Ishikawa (cell line): ENCODE results near the gene BCO2.

Source experiments
- CREB1 ChIP-seq: IDR thresholded peaks from 2 replicates; pipeline ENCODE4 v1.6.1; 2012; ENCODE audit warnings: low read depth
- EP300 ChIP-seq: IDR thresholded peaks from 2 replicates; pipeline ENCODE4 v1.6.1; 2012; ENCODE audit warnings: borderline replicate concordance
- MAX ChIP-seq: IDR thresholded peaks from 2 replicates; pipeline ENCODE4 v1.6.1; 2012
- REST ChIP-seq: IDR thresholded peaks from 2 replicates; pipeline ENCODE4 v1.6.1; 2012; ENCODE audit warnings: low read depth, mild to moderate bottlenecking

GRCh38 chr11:112227471-112227870 is 52.2 kb downstream of the BCO2 start:
- TF ChIP-seq EP300: no peak
- TF ChIP-seq MAX: no peak
- TF ChIP-seq CREB1: no peak
- TF ChIP-seq REST: no peak
